GM18517 (cell line): ENCODE data around the gene GIT1.

ENCODE experiments used
- ATAC-seq: cut with Tn5 transposase; IDR thresholded peaks from one replicate; pipeline ENCODE4 v1.9.1; 2021; ENCODE audit warnings: mild to moderate bottlenecking, moderate library complexity; ENCODE audit not compliant: unreplicated experiment

GIT1 gene, protein sequence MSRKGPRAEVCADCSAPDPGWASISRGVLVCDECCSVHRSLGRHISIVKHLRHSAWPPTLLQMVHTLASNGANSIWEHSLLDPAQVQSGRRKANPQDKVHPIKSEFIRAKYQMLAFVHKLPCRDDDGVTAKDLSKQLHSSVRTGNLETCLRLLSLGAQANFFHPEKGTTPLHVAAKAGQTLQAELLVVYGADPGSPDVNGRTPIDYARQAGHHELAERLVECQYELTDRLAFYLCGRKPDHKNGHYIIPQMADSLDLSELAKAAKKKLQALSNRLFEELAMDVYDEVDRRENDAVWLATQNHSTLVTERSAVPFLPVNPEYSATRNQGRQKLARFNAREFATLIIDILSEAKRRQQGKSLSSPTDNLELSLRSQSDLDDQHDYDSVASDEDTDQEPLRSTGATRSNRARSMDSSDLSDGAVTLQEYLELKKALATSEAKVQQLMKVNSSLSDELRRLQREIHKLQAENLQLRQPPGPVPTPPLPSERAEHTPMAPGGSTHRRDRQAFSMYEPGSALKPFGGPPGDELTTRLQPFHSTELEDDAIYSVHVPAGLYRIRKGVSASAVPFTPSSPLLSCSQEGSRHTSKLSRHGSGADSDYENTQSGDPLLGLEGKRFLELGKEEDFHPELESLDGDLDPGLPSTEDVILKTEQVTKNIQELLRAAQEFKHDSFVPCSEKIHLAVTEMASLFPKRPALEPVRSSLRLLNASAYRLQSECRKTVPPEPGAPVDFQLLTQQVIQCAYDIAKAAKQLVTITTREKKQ

DNA sequence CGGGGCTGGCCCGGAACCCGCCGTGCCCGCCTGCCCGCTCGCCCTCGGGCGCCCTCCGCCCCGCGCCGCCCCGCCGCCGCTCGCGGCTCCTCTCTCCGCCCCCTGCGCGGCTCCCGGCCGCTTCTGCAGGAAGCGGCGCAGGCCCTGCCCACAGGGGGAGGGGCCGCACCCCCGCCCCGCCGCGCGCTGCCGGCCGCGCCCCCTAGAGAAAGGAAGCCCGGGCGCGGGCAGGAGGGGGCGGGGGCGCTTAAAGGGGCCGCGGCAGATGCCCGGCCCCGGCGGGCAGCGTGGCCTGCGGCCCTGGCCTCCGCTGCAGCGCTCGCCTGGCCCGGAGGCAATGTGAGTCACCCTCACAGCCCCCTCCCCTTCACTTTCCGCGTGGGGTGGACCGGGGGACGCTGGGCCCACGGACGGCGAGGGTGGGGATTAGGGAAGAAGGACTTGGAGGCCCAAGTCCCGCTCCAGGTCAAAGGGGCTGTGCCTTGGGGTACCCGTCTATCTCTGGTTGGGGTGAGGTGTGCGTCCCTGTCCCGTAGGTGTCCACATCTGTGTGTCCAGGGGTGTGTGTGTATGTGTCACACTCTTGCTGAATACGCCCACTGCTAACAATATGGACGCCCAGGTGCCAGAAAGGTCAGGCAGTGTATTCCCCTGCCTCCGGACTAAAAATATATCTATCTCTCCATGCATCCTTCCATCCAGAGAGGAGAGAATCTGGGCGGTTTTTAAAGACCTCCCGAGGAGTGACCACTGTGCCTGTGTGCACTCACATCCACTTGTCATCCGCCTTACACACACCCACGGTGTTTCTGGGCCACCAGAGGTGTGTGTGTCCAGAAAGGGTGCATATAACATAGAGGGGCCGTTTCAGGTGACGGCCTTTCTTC, at the start of gene GIT1:
GIT1 (minus strand) TSS at position 125 of the 887 bp plus-strand sequence. CDS start 270 bp downstream, outside the sequence.
- ATAC-seq: no peak

DNA sequence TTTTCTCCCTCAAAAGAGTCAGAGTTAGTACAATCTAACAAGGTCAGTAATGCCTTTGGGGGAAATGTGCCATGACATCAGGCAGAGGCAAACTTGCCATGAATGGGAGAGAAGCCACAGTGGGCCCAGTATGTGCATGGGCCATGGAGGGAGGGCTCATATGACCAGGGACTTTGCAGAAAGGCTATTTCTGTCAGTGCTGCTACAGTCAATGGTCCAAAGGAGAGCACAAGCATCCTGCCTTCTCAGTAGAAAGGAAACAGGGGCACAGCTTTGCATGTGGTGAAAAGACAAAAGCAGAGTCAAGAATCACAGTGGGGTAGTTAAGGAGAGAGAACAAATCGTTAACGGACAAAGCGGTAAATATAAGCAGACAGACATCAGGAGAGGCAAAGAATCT, 44.4 kb upstream of the GIT1 start:
- ATAC-seq: no peak

DNA sequence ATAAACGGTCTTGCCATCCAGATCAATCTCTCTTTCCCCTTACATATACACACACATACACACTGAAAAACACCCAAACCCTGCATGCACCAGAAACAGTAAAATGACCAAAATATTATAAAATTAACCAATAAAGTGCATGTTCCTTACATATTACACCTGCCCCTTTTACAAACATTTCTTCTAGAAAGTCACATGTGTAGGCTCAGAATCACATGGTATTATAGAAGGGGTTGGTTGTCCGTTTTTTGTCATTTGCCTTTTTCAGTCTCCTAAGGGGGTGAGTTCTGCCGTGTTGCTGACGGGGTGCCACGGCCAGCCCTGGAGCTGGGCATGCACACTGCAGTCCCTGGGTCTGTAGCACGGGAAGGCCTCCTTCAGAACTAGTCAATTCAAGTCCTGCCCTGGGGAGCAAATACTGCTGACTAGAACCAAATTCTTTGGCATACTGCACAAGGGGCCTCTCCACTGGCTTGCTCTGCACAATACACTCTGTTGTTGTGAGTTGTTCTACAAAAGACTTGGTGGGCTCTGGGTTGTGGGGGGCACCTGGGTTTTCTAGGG, 41.3 kb upstream of the GIT1 start:
- ATAC-seq: no peak

DNA sequence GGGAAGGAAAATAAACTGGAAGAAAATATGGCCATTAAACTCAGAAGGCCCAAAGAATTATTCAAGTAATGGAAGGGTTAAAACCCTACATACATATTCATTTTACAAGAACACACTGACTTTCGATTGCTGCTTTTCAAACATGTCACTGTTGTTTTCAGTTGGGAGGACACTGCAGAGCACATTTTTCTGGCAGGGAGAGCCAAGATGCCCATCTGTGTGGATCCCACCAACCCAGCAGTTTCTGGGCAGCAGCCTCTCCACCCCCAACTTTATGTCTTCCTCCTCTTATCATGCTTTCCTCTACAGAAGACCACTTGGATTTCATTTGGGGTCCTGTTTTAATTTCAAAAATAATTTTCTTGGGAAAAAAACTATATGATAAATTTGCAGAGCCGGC, 40.4 kb upstream of the GIT1 start:
- no peak for ATAC-seq

DNA sequence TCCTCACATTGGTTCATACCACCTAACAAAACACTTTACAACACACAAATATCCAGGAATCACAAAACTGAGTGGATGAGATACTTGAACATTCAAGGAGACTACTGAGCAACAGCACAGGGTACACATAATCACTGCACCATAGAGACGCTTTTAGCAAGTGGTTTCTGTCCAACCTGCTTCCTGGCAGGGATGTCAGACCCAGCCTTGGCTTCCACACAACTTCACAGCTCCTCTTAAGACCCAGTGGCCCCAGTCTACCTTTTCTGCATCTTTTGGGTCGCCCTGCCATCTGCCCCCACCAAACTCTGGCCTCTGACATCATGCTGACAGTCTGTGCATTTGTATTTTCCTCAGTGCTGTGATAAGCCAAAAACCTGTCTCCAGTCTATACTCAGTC, 39.2 kb upstream of the GIT1 start:
- no peak for ATAC-seq

DNA sequence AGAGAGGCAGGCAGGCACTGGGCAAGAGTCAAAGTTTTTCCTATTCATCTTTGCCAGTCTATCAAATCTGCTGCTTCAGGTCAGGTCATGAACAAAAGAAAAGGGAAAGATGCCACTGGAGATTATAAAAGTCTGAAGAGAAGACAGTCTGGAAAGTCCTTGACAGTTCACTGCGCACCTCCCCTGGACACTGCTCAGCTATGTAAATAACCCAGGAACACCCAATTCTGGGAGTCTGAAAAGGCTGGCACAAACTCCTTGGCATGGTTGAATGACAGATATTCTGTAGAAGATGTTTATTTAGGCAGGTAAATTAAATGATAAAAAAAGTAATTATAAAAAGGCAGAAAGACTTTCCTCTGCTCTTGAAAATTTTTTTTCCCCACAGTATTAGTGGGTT, 38.5 kb upstream of the GIT1 start:
- ATAC-seq: no peak

DNA sequence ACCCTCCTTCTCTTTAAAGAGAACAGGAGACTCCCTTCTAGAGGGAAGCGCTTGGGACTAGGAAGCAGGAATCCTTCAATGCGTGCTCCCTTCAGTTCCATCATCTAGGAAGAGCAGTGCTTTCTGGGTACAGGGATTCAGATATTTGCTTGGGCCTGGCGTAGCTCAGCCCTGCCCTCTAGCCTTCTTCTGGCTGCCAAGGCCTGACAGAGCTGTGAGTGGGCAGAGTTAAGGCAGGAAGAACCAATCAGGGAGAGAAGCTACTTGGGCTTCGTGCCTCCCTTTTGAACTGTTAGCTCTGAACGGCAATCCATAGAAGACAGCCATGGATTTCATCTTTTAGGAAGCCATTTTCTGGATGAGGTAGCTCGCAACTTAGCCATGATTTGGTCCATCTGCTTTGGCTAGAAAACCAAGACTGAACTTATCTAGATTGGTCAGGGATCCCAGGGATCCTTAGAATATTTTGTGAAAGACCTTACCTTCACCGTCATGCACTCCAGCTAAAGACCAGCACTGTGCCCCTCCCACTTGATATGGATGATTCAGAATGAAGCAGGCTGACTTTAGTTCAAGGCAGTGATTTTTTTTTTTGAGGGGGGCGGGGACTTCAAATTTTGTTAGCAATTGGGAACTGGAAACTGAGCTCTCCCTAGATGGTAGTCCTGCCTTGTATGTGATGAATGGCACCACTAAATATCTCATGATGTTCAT, 35.7 kb upstream of the GIT1 start:
- ATAC-seq: no peak

DNA sequence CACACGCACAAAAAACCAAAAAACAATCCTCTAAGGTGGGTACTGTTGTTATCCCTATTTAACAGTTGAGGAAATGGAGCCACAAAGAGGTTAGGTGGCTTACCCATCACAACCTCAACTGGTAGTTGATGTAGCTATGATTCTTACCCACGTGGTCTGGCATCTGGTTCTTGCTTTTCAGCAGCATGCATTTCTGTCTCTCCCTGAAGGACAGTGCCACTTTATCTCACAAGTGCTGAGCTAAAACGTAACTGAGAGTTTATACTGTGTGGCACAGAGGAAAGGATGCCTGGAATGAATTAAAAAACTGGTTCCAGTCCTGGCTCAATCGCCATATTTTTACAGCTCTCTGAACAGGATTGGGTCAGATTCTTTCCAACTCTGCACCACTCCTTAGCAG, 35.1 kb upstream of the GIT1 start:
- no peak for ATAC-seq

DNA sequence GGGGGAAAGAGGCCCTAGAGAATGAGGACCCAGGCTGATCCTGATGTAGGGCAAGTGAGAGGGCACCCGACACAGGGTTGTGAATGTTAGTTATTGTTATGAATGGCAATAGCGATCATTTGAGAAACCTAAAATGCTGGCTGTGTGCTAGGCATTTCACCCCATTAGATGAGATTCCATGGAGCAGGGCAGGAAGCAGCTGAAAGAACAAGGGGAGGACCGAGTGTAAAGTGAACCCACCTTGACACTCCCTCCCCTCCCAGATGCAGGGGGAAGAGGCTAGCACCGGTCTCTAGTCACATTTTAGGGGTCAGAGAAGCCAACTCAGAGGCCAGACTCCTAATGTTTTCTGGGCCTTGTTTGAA, 33.8 kb upstream of the GIT1 start:
- ATAC-seq: no peak

DNA sequence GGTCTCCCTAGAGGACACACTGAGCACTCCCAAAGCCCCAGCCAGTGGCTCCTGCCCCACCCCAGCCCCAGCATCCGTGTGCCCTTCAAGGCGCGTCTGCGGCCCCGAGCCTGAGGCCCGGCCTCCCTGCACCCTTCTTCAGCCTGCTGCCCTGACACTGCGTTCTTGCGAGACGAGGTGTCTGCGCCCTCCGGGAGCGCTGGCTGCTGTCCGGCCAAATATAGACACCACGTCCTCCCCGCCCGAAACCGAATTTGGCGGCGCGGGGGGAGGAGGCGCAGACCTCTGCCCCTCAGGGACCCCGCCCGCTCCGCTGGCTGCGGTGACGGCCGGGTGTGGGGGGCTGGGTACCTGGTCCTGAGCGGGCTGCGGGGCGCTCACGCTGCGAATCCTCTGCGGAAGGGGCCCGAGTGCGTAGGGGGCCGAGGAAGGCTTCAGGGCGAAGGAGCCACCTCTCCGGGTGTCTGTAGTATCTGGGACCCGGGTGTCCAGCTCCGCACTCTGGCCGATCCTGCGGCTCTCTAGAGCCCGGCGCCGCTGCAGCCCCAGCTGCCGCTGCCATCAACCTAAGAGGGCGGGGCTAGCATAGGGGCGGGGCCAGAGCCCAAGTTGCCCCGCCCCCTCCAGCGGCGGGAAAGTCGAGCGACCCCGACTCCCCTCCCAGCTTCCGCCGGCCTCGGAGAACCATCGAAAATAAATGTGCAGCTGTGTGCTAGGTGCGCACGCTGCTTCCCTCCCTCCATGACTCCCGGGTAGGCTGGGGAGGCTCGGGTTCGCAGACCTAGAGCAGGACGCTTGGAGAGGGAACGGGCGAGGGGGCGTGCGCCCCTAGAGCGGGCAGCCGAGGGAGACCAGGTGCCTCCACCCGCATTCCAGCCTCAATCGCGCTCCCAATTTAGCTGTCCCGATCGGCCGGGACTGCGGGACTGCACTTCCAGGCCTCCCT, 33.2 kb upstream of the GIT1 start, which contains the start of gene CORO6:
CORO6 (minus strand) TSS at position 576 of the 946 bp plus-strand sequence. CDS start 1,491 bp downstream, outside the sequence.
- ATAC-seq: no peak

DNA sequence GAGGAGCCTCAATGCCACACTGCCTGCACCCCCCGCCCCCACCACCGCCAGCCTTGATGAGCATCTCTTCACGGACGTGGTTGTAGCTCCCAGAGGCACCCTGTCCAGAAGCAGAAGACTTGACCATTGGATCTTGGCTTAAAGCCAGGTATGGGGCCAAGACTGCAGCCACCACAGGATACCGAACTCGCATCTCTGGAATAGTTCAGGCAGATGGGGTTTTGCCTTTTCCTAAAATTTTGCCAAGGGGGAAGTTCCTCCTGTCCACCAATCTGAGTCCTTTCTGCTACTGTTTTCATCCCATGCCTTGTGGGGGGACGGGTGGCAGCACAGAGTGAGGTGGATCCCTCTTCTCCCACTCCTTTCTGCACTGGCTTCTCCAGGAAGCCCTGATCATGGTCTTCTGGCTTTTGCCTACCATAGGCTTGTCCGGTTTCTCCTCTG, 32.3 kb upstream of the GIT1 start:
- ATAC-seq: no peak

DNA sequence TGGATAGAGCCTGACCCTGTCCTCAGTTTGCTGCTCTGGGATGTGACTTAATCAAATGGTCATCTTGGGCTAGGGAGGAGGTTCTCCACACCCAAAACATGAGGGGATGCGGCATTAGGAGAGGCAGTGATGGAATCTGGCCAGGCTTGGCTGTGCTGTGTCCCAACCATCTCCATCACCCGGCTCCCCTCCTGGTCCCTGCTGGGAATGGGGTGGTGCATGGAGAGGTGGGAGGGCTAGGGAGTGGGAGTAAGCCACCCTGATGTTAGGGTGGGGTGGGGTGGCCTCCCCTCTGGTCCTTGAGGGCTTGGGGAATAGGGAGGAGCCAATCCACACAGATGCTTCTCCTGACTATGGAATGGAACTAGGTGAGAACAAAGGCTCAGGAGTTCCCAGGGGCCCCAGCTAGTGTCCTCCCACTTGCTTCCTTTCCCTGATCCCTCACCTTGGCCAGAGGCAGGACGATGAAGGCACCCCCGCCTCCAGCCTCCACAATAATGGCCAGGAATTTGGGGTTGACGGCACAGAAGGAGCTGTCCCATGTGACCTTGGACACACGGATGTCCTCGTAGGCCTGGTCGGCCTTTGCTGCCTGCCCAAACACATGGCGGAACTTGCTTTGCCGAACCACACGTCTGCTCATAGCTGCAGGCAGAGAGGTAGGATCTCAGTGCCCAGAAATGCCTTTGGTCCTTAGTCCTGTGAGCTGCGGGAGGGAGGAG, 31.5 kb upstream of the GIT1 start:
- ATAC-seq: no peak

DNA sequence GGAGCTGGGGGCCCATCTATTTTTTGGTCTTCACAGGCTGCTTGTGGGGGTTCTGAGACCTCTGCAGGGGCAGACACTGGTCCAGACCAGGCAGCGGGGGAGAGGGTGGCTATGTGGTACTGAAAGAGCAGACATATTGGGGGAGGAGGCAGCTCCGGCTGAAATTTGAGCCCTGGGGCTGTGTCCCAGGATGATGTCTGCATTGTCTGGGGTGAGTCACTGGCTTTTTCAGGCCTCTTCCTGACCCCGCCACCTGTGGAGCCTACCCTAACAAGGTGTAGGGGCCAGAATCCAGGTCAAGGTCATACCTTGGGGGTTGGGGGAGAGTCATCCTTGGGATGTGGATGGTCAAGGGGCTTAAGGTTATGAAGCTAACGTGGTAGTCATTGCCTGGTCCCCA, 30.8 kb upstream of the GIT1 start:
- no peak for ATAC-seq

DNA sequence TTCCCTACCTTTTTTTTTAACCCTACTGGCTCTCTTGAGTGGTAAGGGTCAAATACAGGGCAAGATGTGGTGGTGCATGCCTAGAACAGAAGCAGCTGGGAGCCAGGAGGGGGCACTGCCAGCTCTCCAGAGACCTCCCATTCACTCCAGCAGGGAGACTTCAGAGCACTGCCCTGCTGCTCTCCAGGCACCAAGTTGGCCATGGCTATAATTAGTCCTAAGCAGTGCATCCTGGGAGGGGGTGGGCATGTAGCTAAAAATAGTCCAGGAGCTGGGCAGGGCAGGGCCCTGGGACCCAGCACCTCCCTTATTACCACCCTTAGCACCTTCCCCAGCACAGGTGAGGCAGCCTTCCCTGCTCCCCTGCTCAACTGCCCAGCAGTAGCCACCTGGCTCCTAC, 29.8 kb upstream of the GIT1 start:
- no peak for ATAC-seq

DNA sequence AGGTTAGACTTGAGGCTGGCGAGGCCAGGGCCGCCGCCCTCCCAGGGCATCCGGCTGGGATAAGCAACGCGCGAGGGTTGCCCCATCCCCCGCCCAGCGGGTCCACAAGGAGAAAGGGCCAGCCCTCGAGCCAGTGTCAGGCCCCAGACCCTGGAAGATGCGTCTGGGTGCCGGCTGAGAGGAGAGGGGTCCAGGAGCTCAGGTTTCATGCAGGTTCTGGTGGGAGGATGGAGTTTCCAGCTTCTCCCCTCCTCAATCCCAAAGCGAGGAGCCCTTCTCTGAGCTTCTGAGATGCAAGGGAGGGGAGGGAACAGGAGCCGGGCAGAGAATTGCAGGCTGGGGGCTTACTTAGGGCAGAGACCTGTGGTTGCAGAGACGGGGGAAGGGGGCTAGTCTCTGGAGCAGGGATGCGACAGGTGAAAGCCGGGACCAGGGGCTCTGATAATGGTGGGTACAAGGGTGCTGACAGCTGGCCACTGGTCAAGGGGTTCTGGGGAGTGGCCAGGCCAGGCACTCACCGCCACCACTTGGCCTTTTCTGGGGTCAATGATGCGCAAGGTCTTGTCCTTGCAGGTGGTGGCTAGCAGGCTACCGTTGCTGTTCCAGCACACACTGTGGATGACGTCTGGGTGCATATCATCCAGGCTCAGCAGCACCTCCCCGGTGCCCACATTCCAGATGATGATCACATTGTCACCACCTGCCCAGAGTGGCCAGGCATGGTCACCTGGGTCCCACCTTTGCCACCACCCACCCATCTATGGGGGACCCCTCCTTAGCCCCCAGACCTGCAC, 29.0 kb upstream of the GIT1 start:
- no peak for ATAC-seq

DNA sequence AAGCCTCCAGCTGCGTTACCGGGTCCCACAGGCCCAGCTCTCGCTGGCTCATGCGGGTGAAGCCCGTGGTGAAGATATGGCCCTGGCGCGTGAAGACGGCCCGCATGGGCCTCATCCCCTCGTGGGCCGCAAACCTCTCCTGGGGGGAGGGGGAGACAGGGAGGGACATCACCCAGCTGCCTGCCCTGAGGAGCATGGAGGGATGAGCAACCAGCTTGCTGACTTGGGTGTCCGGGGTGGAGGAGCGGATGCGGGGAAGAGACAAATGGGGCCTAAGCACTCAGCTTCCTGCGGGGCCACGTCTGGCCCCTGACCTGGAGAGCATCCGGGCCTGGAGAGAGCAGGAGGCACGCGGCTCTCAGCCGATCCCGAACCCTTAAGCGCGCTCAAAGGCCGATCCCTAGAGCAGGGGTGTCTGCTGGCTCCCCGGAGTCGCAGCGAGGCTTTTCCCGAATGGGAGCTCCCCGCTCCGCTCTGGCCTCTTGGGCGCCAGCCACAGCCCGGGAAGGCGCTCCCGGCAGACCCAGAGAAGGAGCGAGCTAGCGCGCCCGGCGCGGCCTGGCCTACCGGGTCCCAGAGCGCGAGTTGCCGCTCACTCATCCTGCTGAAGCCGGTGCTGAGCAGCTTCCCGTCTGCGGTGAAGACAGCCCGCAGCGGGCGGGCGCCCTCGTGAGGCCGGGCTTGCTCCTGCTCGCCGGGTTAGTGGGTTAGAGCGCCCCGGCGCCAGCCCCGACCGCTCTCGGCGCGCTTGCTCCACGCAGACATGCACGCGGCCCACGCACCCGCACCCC, 28.2 kb upstream of the GIT1 start:
- ATAC-seq: no peak

DNA sequence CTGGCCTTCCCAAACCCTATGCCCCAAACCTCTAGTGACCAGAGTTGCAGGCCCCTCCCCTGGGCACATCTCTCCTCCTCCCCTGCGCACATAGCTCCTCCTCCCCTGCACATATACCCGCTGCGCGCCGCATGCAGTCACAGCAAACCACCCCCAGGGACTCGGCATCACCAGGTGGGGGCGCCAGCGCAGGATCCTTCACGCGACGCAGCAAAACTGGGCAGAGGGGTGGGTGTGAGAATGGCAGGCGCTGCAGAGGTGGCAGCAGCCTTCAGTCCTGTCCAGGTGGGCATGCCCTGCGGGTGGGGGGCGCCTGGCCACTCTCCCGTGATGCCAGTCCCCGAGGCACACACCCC, 27.7 kb upstream of the GIT1 start:
- peak; percentile 61 for ATAC-seq
